HG03439 (cell line): ENCODE data around the gene SYNE1.
A peak's percentile ranks its signal among the peaks of the same experiment; 100 is the strongest.
"Not testable (repeated sequence)": the region's sequence is repeated elsewhere in the genome, so short reads cannot be mapped to it uniquely, and the experiment has no call there.

Source experiments
- ATAC-seq: cut with Tn5 transposase; IDR thresholded peaks from one replicate; pipeline ENCODE4 v1.9.1; 2021; ENCODE audit warnings: mild to moderate bottlenecking, moderate library complexity; ENCODE audit not compliant: unreplicated experiment

SYNE1 gene

GRCh38 chr6:152160346-152160745 lies 476.8 kb downstream of the SYNE1 start:
- peak; percentile 90 for ATAC-seq

GRCh38 chr6:152155792-152156191 lies 481.4 kb downstream of the SYNE1 start:
- no peak for ATAC-seq

GRCh38 chr6:152154559-152155356 lies 482.4 kb downstream of the SYNE1 start:
- ATAC-seq = no peak

- no peak for ATAC-seq
These were observed 485.2 kb downstream of the SYNE1 start for GRCh38 chr6:152151920-152152319.

- no peak for ATAC-seq
These were observed 487.0 kb downstream of the SYNE1 start for GRCh38 chr6:152150196-152150595.

GRCh38 chr6:152148412-152148811 lies 488.8 kb downstream of the SYNE1 start:
- ATAC-seq = no peak

GRCh38 chr6:152147269-152147668 lies 489.9 kb downstream of the SYNE1 start:
- no peak for ATAC-seq

GRCh38 chr6:152146385-152146784 lies 490.8 kb downstream of the SYNE1 start:
- no peak for ATAC-seq

GRCh38 chr6:152143359-152143758 lies 493.8 kb downstream of the SYNE1 start:
- ATAC-seq = no peak

GRCh38 chr6:152142105-152142504 lies 495.1 kb downstream of the SYNE1 start:
- ATAC-seq = no peak

- ATAC-seq = not testable (repeated sequence)
These were observed 498.8 kb downstream of the SYNE1 start for GRCh38 chr6:152138344-152138743.

GRCh38 chr6:152136449-152136825 lies 500.7 kb downstream of the SYNE1 start:
- no peak for ATAC-seq

- no peak for ATAC-seq
These were observed 501.3 kb downstream of the SYNE1 start for GRCh38 chr6:152135755-152136448.

- ATAC-seq = no peak
These were observed 506.7 kb downstream of the SYNE1 start for GRCh38 chr6:152130441-152130840.

- no peak for ATAC-seq
These were observed 507.4 kb downstream of the SYNE1 start for GRCh38 chr6:152129691-152130151.

- no peak for ATAC-seq
These were observed 509.6 kb downstream of the SYNE1 start for GRCh38 chr6:152127432-152128165.

- no peak for ATAC-seq
These were observed 512.6 kb downstream of the SYNE1 start for GRCh38 chr6:152124429-152125074.

GRCh38 chr6:152123076-152123475 lies 514.1 kb downstream of the SYNE1 start:
- ATAC-seq = no peak

- ATAC-seq = no peak
These were observed 514.7 kb downstream of the SYNE1 start for GRCh38 chr6:152122434-152122833.

GRCh38 chr6:152121910-152122309 lies 515.3 kb downstream of the SYNE1 start:
- no peak for ATAC-seq

- ATAC-seq = no peak
These were observed 517.3 kb downstream of the SYNE1 start for GRCh38 chr6:152119831-152120230.
